Ovary (tissue), 3 donors: ENCODE results near the gene HSF4.

Source experiments
- EP300 ChIP-seq: sonication (generic); formaldehyde crosslinking; IDR thresholded peaks from one replicate; pipeline ENCODE4 v1.6.1; 2017; ENCODE audit warnings: antibody characterized with exemption
- POLR2A ChIP-seq: fragments of 450-650 bp; IDR thresholded peaks from one replicate; pipeline ENCODE4 v1.6.1; 2017; ENCODE audit warnings: antibody characterized with exemption, mild to moderate bottlenecking, moderate library complexity
- TF ChIP-seq, protein P1 (sequence below), 3 donors: fragments of 450-650 bp in 2 of 3; fragments of 200-600 bp in 1 of 3; IDR thresholded peaks; one replicate each; pipeline versions ENCODE4 v1.5.1 to v1.8.0; 2016 to 2022; ENCODE audit warnings: antibody characterized with exemption in 3 of 3, mild to moderate bottlenecking in 1 of 3
- donor health status: DM: no; HTN: no; CAD: no.

DNA sequence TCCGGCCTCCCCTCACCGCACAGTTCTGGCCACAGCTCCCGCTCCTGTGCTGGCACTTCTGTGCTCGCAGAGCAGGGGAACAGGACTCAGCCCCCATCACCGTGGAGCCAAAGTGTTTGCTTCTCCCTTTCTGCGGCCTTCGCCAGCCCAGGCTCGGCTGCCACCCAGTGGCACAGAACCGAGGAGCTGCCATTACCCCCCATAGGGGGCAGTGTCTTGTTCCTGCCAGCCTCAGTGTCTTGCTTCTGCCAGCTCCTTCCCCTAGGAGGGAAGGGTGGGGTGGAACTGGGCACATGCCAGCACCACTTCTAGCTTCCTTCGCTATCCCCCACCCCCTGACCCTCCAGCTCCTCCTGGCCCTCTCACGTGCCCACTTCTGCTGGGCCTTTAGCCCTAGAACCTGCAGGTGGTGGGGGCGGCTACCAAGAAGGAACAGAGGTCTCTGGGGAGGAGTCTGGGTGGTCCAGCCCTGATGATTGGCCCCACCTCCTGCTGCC, 33.7 kb downstream of the HSF4 start:
- TF ChIP-seq POLR2A: no peak
- TF ChIP-seq, protein P1, sequence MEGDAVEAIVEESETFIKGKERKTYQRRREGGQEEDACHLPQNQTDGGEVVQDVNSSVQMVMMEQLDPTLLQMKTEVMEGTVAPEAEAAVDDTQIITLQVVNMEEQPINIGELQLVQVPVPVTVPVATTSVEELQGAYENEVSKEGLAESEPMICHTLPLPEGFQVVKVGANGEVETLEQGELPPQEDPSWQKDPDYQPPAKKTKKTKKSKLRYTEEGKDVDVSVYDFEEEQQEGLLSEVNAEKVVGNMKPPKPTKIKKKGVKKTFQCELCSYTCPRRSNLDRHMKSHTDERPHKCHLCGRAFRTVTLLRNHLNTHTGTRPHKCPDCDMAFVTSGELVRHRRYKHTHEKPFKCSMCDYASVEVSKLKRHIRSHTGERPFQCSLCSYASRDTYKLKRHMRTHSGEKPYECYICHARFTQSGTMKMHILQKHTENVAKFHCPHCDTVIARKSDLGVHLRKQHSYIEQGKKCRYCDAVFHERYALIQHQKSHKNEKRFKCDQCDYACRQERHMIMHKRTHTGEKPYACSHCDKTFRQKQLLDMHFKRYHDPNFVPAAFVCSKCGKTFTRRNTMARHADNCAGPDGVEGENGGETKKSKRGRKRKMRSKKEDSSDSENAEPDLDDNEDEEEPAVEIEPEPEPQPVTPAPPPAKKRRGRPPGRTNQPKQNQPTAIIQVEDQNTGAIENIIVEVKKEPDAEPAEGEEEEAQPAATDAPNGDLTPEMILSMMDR (IDR thresholded peaks at IDR 0.05): peak in 1 of 3 donors; percentile 17
- TF ChIP-seq EP300: no peak
